Activated naive CD8-positive, alpha-beta T cell treated with anti-CD3 and anti-CD28 coated beads, Interleukin-2, amount 50 U/mL, for 16 hours (primary cell): ENCODE measurements around the gene UNC5A.

Experiments
- DNase-seq: peaks from one replicate; pipeline ENCODE4 v3.0.0-alpha.2; 2020; ENCODE audit warnings: low read depth, low spot score

UNC5A gene

DNA sequence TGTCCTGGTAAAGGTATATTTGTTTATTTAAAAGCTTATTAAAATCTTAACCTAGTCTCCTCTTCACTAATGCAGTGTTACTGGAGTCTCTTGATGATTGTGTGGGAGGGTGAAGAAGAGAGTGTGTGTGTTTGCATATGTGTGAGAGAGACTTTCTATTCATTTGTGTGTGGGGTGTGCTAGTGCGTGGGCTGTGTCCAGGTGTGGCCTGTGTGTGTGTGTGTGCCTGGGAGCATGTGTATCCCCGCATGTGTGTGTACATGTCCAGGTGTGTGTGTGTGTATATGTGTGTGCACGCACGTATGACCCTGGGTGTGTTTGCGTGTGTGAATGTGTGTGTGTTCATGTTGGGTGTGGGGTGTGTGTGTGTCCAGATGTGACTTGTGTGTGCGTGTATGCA is 10.3 kb upstream of the UNC5A start:
- no peak for DNase-seq

DNA sequence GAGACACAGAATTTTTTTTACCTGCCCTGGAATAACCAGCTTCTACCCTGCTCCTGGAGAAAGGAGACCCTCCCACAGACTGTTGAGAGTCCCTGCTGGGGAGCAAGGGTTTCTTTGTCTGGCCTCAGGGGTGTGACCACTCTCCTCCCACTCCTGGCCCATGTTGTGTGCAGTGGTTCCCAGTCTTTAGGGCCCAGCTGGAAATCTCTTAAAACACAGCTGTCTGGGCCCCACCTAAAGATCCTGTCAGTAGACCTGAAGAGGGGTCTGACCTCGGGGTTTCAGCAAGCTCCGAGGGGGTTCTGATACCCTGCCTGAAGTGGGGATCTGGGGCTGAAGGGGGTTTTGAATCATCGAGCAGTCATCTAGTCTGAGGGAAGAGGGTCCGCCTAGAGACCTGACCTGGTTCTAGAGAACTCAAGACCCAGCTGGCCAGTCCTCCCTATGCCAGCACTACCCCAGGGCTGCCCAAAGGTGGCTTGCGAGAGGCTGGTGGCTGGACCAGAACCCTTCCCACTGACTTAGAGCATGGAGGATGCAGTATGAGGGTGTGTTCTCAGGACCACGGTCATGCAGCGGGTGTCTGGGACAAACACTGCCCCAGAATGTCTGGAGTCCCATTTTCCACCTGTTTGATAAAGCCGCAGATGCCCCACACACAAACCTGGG is 8.1 kb upstream of the UNC5A start:
- DNase-seq, result no peak

DNA sequence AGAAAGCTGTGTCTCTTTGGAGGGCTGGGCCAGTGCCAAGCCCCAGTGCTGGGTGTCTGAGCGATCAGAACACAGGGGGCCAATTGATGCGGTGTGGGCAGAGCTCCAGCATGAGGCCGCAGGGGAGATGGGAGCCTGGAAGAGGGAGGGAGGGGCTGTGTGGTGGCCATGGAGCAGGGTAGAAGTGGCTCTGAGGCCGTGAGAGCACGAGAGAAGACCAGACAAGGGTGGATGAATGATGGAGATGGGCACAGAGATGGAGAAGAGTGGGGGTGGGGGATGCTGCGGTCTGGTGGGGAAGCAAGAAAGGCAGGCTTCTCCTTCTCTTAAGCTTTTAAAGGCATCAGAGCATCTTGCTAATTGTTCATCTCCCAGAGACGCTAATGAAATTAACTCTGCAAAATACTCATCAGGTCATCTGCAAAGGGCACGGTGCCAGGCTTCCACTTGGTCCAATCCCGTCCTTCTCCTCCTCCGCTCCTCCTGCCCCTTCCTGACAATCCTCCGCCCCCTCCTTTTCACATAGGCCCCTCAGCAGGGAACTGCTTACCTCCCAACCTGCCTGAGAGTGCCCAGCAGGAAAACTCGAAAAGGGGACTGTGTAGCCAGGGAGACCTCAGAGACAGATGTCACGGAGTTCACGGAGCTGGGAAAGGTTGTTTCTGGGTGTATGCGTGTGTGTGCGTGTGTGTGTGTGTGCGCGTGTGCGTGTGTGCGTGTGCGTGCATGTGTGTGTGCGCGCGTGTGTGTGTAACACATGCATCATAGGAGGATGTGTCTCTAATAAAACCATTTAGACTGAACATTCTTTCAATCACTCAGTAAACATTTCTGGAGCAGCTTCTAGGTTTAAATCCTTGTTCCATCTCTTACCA is 7.1 kb upstream of the UNC5A start:
- no peak for DNase-seq

DNA sequence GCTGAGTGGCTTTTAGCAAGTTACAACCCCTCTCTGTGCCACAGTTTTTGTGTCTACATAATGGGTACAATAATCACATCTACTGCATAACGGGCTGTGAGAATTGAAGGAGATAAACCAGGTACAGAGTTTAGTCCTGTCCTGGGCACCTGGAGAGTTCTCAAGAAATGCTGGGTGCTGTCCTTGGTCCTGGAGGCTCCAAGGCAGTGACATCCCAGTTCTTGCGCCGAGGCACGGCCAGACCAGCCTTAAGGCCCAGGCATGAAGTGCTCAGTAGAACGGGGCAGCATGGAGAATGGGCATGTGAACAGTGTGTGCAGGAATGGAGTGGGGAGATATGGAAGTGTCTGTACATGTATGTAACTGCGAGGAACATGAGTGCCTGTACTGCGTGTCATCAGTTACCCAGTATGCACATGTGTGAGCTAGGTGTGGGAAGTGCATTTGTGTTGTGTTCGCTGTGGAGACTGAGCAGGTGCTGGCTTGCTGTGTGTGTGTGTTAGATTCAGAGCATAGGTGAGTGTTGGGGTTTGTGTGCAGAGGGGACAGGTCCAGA is 6.3 kb upstream of the UNC5A start:
- no peak for DNase-seq

DNA sequence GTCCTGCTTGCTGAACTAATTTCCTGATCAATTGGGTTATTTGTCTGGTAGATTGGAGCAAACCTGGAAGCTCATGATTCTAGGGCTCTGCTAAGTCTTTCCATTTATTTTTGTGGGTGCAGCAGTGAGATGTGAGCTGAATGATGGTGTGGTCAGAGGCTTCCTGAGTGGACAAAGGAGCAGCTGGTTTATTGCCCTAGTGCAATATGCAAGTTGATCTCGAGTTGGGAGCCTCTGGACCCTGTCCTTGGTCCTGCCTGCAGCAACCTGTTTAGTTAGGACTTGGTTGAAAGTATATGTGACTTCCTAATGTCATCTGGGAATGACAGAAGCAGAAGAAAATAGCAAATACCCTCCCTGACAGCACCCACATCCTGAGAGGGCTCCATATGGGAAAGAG is 4.2 kb upstream of the UNC5A start:
- DNase-seq, result no peak

DNA sequence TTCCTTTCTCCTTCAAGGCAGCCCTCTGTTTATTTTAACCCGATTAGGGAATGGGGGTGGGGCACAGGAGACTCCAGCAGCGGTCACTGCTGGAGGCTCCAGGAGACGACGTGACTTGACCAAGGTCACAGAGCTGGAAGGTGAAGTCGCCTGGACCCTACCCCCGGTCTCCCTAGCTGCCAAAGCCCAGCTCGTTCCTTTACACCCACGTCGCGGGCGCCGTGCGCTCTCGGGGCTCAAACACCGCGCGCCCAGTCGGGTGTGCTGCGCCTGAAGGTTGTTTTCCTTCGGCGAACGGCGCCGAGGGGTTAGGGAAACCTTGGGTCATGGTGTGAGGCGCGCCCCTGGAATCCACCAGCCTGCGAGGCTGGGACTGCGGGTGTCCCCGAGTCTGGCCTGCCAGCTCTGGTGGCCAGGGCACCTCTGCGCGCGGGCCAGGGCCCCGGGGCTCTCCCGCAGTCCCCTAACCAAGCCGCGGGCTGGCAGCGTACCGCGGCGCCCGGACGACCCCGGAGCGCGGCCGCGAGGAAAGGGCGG is 747 bp upstream of the UNC5A start:
- DNase-seq, result no peak

DNA sequence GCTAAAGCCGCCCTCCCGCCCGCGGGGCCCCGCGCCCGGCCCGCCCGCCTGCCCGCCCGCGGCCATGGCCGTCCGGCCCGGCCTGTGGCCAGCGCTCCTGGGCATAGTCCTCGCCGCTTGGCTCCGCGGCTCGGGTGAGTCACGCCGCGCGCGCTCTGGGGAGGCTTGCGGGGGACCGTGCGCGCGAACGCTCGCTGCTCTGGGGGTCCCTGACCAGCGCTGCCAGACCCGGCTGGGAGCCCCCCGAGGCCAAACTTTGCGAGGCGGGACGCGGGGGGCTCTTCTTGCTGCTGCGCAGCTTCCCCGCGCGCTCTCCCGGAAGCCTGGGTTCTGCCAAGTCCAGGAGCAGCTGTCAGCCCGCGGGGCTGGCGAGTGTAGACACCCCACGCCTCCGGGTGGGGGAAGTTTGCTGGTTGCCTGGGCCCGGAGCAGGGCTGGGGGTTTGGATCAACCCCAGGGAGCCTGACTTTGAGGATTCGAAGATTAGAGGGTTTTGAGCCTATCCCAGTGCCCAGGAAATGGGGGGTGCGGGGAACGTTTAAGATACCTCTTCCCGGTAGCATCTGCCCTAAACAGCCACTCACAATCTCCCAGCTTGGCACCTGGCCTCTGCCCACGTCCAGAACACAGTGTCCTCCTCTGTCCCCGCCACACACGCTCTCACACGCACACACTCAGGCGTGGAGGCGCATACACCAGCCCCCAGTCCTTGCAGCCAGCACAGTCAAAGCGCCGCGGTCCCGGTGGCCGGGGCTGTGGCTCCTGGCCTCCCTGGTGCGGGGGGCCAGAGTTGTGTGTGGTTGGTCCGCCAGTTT is 535 bp downstream of the UNC5A start:
- no peak for DNase-seq

DNA sequence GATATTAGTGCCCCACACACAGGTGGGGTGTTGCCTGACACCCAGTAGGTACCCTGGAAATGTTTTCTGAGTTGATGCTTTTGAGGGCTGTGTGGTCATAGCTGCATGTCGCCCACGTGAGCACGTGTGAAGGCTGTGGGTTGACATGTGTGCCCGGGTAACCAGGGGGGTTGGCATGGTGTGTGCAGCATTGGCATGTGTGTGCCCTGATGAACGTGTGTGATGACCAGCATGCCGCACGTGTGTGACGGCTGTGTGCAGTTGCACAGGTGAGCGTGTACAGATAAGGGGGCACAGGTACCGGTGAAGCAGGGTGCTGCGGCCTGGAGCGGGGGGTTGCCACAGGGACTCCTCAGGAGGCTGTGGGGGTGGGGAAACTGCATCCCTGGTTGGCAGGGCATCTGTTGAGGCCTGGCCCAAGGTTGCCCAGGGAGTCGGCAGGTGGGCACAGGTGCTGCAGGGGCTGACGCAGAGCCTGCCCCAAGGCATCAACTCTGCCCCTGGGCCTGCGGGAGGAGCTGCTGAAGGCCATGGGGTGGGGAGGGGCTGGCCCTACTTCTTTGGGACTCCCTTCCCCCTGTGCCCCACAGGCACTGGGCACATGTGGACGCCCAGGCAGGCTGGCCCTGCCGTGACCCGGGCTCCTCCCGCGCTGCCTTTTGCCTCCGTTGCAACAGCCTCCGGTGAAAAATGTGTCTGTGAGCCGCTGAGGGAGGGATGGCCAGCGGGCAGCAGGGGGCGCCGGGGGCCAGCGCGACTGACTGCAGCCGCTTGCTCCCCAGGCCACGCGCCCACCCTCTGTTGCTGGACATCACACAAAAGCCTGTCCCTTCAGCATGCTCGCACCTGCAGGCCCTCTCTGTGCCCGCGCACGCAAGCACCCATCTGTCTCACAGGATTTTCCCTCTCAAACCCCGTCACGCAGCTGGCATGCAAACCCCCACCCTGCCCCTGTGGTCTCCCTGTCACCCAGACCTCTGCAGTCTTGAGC is 2.2 kb downstream of the UNC5A start:
- no peak for DNase-seq

DNA sequence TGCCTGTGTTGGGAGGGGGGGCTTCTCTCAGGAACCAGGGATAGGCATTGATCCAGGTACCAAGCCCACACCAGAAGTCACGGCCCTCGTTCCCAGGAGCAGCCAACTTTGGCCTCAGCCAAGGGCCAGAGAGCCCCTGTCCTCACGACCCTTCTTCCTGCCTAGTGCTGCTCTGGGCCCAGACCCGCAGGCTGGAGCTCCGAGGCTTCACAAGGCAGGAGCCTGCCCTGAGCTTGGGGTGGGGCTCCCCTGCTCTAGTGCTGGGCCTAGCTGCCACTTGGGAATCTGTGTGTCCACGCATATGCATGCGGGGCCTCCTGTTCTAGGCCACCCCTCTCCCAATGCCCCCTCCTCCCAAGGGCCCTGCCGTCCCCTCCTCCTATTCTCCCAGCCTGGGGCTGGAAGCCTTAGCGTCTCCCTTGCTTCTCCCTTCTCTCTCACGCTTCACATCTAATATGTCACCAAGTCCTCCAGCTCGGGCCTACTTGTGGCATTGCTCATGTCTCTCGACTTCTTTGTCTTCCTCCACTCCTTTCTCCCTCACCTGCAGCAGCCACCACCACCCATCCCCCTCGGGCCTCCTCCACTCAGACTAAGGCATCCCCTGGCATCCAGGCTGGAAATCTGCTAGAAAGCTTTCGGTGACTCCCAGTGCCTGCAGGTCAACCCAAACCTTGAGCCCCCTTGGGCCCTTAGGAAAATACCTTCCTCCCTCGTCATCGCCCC is 3.4 kb downstream of the UNC5A start:
- no peak for DNase-seq

DNA sequence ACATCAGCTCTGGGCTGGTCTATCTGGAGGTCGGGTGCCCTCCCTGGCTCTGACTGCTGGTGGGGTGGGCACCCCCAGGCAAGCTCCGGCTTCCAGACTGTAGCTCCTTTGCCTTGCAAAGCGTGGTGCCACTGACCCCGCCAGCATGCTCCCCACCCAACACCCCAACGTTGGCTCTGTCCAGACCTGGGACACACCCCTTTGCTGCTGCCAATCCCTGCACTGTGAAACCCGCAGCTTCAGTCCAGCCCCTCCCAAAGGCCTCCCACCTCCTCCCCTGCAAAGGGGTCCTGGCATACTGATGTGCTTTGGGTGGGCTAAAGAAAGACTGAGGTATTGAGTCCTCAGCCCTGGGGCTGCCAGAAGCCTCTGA is 3.9 kb downstream of the UNC5A start:
- DNase-seq, result no peak

DNA sequence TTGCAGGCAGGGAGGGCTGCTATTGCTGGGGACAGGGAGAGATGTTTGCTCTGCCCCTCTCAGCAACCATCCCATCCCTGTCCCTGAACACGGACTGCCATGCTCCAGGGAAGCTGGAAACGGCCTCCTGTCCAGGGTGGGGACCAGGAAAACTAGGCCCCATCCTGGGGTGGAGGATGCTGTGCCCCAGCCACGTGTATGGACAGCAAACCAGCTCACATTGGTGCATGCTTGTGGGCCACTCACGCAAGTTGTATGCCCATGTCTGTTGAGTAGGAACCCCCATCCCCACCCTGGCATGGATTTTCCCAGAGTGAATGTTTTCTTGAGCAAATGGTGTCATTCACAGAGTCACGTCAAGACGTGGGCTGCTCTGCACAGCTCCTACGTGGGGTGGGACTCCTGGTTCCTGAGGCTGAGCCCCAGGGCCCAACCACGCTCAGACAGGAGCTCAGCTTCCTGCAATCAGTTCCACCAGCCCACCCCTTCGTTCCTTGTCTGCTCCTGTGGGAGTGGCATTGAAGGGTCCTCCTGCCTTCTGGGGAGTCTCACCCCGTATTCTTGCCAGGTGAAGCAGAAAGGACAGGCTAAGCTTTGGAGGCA is 4.6 kb downstream of the UNC5A start:
- no peak for DNase-seq

DNA sequence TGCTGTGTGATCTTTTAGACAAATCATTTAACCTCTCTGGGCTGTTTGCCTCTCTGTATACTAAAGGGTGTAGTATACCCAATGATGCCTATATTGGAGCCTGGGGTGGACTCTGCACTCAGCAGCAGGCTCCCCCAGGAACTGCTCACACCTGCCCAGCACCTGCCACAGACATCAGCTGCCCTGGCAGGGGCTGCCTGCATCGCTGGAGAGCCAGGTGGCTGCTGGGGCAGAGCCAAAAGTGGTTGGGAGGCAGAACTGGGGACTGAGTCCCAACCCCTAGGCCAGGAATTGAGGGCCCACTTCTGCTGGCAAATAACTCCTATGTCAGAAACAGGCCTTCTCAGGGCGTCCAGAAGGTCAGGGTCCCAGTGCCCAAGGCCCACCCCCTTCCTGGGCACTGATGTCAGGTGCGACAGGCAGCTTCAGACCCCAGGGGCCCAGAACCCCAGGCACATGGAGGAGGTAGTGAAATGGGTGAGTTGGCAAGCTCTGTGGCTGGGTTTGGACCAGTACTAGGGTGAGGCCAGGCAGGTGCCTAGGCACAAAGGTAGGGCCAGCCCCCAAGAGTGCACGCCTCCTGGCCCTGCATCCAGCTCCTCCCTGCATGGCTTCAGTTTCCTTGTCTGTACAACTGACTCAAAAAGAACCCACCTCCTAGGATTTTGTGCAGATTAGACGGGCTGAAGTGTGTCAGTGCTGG is 5.8 kb downstream of the UNC5A start:
- no peak for DNase-seq

DNA sequence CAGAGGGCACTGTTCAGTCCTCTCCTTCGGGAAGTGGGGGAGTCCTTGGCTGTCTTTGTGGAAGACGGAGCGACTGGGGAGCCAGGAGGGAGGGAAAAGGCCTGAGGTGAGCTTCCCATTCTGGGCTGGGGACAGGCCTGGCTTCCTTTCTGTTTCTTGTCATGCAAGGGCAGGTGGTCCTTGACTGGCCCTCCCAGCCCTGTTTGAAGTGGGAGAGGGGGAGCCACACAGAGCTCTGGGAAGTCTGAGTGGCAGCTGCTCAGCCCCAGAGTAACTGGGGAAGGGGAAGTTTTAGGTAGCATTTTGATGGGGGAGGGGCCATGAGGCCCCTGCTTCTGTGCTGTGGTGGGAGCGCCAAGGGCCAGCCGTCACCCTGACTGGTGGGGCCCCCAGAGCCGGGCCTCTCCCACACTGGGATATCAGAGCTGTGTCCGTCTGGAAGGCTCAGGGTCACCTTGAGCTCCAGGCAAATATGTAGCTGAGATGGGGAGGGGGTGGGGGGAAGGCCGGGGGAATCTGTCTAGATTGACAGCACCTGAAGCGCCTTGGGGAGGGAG is 6.5 kb downstream of the UNC5A start:
- DNase-seq, result no peak

DNA sequence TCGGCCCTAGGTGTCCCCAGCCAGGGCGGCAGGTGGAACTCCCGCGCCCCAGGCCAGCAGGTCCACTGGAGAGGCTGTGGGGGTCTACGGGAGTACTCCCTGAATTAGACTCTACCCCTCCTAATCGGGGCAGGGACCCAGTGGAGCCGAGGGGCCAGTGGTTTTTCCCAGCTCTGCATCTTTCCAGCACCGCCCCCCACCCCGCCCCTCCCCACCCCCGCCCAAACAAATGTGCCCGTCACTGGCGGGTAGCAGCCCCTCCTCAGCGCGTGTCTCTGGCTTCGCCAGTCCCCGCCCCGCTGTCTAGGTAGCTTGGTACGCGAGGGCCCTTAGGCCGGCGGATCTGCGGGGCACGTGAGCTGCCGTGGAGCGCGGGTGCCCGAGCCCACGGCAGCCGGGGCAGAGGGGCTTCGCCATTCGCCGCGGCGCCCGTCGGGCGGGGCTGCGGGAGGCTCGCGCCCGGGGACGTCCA is 7.0 kb downstream of the UNC5A start:
- DNase-seq, result no peak

DNA sequence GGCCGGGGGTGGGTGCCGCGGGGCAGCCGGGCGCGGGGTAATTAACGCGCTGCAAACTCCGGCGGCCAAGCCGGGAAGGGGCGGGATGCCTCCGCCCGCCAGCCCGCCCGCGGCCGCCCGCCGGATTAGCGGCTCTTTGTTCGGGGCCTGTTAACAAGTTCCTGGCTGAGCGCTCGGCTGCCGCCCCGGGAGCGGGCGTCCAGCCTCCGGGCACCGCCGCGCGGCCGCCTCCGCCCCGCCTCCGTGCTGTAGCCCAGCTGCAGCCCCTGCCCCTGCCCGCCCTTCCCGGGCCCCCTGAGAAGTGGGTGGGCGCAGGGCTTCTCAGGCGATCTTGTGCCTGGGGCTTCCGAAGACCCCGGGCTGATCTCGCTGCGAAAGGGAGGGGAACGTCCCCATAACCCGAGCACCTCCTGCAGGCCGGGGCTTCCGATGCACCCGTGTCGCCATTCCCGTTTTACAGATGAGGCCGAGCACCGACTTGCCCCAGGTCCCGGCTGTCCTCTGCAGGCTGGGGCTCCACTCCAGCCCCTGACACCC is 7.5 kb downstream of the UNC5A start:
- DNase-seq, result peak; percentile 2

DNA sequence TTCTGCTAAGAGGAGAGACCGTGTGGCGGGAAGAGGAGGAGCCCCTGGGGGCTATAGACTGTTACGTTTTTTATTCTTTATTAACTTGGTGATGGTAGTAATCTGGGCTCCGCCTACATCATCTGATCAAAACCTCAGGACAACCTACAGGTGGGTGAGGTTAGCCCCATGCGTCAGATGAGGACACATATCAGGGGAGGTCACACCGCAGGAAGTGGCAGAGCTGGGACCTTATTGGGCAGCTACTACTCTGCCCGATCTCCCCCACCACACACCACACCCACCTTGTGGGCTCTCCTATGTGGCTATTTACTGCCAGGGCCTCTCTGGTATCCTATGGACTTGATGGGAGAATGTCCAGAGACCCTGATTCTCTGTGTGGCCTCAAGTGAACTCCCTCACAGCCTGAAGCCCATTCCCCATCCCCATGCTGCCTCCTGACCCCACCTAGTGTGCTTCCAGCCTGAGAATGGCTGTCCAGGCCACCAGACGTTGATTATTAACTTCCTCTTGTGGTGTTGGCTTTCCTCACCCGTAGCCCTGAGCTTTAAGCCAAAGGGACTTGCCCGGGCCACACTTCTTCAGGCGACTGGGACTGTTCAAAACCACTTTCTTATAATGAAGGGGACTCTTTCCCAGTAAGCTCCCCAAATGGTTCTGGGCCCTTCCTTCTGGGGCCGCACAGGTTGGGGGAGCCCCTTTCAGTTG is 8.2 kb downstream of the UNC5A start:
- DNase-seq, result no peak

DNA sequence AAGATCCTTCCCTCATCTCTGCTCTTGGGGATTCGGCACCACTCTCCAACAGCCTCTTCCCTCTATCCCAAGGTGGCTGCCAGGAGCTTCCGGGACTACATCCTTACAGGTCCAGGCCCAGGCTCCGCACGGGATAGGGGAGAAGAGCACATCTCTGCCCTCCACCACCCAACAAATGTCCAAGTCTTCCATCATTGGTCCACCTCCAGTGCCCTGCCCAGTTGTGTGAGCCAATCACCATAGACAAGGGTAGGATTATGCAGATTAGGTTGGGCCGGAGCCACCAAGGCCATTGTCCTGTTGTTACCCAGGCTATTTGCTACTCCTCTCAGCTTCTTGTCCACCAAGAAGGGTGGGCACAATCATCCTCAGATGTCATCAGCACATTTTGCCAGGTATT is 9.1 kb downstream of the UNC5A start:
- DNase-seq, result no peak

DNA sequence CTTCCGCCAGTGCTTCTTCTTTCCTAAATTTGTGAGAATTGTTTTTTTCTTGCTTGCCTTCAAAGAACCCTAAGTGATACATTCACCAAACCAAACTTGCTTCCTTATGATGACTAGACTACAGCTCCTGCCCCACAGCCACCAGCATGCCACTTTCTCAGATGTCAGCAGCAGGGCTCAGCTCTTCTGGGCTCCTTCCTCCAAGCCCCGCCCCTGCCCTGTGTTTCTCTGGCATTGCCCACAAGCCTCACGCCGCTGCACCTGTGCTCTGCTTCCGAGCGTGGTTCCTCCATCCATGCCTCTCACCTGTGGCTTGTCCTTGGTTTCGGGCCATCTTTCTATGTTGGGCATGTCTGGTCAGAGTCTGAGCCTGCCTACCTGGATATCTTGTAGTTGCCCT is 10.6 kb downstream of the UNC5A start:
- DNase-seq, result no peak
